Sigmoid colon (tissue), 7 donors: ENCODE measurements around the gene PPA2. TPM values are rescaled to one million over a fixed set of nuclear protein-coding genes. Genes with fewer than 3 reads are reported as not detected.

ENCODE experiments used
- DNase-seq: peaks from one replicate; pipeline ENCODE4 v3.0.0-alpha.2; 2019
- H3K27ac ChIP-seq, 4 donors: fragments of 200-600 bp; sonication (generic); one replicate each; pipeline ENCODE4 v1.5.1; 2016 to 2019; ENCODE audit warnings: mild to moderate bottlenecking in 1 of 4
- H3K27me3 ChIP-seq, 3 donors: fragments of 200-600 bp; sonication (generic); one replicate each; pipeline ENCODE4 v1.5.1; 2019; ENCODE audit warnings: mild to moderate bottlenecking in 1 of 3
- H3K36me3 ChIP-seq, 4 donors: fragments of 200-600 bp; sonication (generic); one replicate each; pipeline ENCODE4 v1.5.1; 2016 to 2019
- H3K4me1 ChIP-seq, 4 donors: fragments of 200-600 bp; sonication (generic); one replicate each; pipeline ENCODE4 v1.5.1; 2017 to 2019
- H3K4me3 ChIP-seq, 4 donors: fragments of 200-600 bp; sonication (generic); one replicate each; pipeline ENCODE4 v1.5.1; 2017 to 2019; ENCODE audit warnings: mild to moderate bottlenecking in 2 of 4, moderate library complexity in 1 of 4
- H3K9me3 ChIP-seq, 4 donors: fragments of 200-600 bp in 3 of 4; sonication (generic) in 3 of 4; one replicate each; pipeline versions ENCODE4 v1.5.1 to v1.6.1; 2013 to 2019
- EP300 ChIP-seq, 4 donors: sonication (generic); formaldehyde crosslinking; IDR thresholded peaks; one replicate each; pipeline ENCODE4 v1.6.1; 2017; ENCODE audit warnings: antibody characterized with exemption in 4 of 4
- POLR2A ChIP-seq, 2 donors: fragments of 450-650 bp; IDR thresholded peaks; one replicate each; pipeline ENCODE4 v1.6.1; 2016; ENCODE audit warnings: antibody characterized with exemption in 2 of 2, mild to moderate bottlenecking in 2 of 2, moderate library complexity in 2 of 2
- POLR2AphosphoS5 ChIP-seq, 4 donors: sonication (generic); formaldehyde crosslinking; IDR thresholded peaks; one replicate each; pipeline ENCODE4 v1.6.1; 2017; ENCODE audit warnings: antibody characterized with exemption in 4 of 4
- WGBS, 2 donors: extraction: QIAGEN DNeasy Blood & Tissue Kit; methylation state at CpG; one replicate each; pipeline ENCODE4 v1.1.7; 2013; 5-methylcytosine and 5-hydroxymethylcytosine counted together
- intact Hi-C: fragments of 100-400 bp; cut with DNase I; formaldehyde crosslinking; loops from one replicate; pipeline ENCODE4 v1.15.1; 2023
- polyA plus RNA-seq, 3 donors: library from polyadenylated mRNA; stranded (reverse); fragments of 200-250 nt; gene quantifications; one replicate each; pipeline ENCODE4 v1.2.3, GENCODE V29; 2013
- total RNA-seq, 4 donors: library from RNA; depleted of rRNA; stranded (reverse); fragments of >200 nt; gene quantifications; one replicate each; pipeline ENCODE4 v1.1.0, GENCODE V29; 2016
- TF ChIP-seq, protein P1 (sequence below), 4 experiments: fragments of 450-650 bp in 3 of 4; fragments of 200-600 bp in 1 of 4; IDR thresholded peaks; one replicate each; pipeline ENCODE4 v1.5.1; 2016 to 2019; ENCODE audit warnings: antibody characterized with exemption in 4 of 4, mild to moderate bottlenecking in 3 of 4, moderate library complexity in 2 of 4
- donor health status: healthy with polysubstance abuse.
- donor health status: Bipolar disorder and iron deficiency.
- donor health status: healthy.

PPA2 gene
- total and polyA plus RNA-seq, 7 donors = 76.2 to 178 (median 120) TPM

DNA sequence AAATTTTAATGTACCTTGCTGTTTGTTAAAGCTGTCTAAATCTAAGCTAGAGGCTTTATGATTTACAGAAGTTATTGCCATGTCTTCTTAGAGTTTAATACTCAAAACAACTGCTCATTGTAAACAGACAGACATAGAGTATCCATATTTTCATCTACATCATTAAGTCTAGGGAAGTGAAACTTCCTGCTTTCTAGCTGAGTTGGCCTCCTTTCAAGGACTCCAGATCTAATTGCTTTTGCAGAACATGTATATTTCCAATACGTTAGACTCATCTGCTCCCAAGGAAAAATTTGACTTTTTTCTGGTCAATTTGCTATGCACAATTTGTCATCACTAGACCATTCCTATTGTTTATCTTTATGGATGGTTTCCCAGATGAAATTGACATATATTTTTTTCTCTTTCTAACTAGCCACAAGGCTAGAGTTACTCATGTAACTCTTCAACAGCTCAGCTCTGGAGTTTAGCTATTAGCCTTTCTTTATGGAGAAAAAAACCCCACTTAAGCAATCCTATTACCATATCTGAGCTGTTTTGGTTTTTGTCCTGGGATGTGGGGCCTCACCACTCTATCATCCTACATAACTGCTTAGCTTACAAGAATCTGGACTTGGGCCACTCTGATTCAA is 122.9 kb downstream of the PPA2 start:
- WGBS, 2 donors = 61 to 62% methylated on average over 1 of the region's 1 CpG
- no peak overlapping the region for H3K4me3 ChIP-seq

GRCh38 chr4:105348719-105349118 is 125.1 kb downstream of the PPA2 start:
- 96 to 100% methylated on average over 1 of the region's 1 CpG for WGBS, 2 donors
- TF ChIP-seq POLR2AphosphoS5 (IDR thresholded peaks at IDR 0.05) (no peak), POLR2A (IDR thresholded peaks at IDR 0.05) (no peak), EP300 (IDR thresholded peaks at IDR 0.05) (no peak)
- TF ChIP-seq, protein P1, sequence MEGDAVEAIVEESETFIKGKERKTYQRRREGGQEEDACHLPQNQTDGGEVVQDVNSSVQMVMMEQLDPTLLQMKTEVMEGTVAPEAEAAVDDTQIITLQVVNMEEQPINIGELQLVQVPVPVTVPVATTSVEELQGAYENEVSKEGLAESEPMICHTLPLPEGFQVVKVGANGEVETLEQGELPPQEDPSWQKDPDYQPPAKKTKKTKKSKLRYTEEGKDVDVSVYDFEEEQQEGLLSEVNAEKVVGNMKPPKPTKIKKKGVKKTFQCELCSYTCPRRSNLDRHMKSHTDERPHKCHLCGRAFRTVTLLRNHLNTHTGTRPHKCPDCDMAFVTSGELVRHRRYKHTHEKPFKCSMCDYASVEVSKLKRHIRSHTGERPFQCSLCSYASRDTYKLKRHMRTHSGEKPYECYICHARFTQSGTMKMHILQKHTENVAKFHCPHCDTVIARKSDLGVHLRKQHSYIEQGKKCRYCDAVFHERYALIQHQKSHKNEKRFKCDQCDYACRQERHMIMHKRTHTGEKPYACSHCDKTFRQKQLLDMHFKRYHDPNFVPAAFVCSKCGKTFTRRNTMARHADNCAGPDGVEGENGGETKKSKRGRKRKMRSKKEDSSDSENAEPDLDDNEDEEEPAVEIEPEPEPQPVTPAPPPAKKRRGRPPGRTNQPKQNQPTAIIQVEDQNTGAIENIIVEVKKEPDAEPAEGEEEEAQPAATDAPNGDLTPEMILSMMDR (IDR thresholded peaks at IDR 0.05) = no peak

More for the DNA sequence above, 122.9 kb downstream of the PPA2 start:
- Histone ChIP-seq H3K9me3 (no peaks in the 10 kb centered on the region), H3K27ac (no peak overlapping the region), H3K4me1 (no peaks in the 10 kb centered on the region), H3K36me3 (no peaks in the 10 kb centered on the region), H3K27me3 (no peaks in the 10 kb centered on the region)
- DNase-seq = no peak
- intact Hi-C loops = no loop called here
- TF ChIP-seq POLR2A (IDR thresholded peaks at IDR 0.05) (no peak), POLR2AphosphoS5 (IDR thresholded peaks at IDR 0.05) (no peak), EP300 (IDR thresholded peaks at IDR 0.05) (no peak)
- TF ChIP-seq, protein P1 (IDR thresholded peaks at IDR 0.05) = no peak

DNA sequence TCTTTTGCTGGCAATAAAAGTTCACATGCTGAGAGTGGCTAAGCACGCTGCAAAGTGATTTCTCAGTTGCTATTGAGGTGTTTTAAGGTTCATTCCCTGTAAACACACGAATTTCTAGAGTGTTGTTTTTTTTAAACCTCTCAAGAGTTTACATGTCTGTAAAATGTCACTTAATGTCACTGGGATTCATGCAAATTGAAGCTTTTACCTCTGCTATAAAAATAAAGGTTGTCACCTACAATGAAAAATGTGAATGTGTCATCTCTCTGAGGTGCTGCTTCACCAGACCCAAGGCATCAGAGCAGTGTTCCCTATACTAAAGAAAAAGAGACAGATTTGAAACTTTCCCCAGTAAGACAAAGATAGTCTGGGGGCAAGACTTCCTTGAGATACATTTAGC is 127.0 kb downstream of the PPA2 start:
- Histone ChIP-seq H3K4me3 (no peak overlapping the region), H3K9me3 (no peaks in the 10 kb centered on the region), H3K36me3 (no peaks in the 10 kb centered on the region), H3K27ac (no peak overlapping the region), H3K27me3 (no peaks in the 10 kb centered on the region), H3K4me1 (peaks cover 0 to 7% (median 0%) of the 10 kb centered on the region in 4 donors)
- no peak for DNase-seq
- TF ChIP-seq POLR2AphosphoS5 (IDR thresholded peaks at IDR 0.05) (no peak), POLR2A (IDR thresholded peaks at IDR 0.05) (no peak), EP300 (IDR thresholded peaks at IDR 0.05) (no peak)
- TF ChIP-seq, protein P1 (IDR thresholded peaks at IDR 0.05) = no peak
- WGBS, 2 donors = 81 to 87% methylated on average over 2 of the region's 2 CpGs
- intact Hi-C loops = no loop called here

More at GRCh38 chr4:105348719-105349118, 125.1 kb downstream of the PPA2 start:
- Histone ChIP-seq H3K36me3 (no peaks in the 10 kb centered on the region), H3K9me3 (no peaks in the 10 kb centered on the region), H3K27ac (no peak overlapping the region), H3K4me1 (peaks cover 0 to 4% (median 0%) of the 10 kb centered on the region in 4 donors), H3K27me3 (no peaks in the 10 kb centered on the region), H3K4me3 (no peak overlapping the region)
- intact Hi-C loops = no loop called here
- DNase-seq = no peak

DNA sequence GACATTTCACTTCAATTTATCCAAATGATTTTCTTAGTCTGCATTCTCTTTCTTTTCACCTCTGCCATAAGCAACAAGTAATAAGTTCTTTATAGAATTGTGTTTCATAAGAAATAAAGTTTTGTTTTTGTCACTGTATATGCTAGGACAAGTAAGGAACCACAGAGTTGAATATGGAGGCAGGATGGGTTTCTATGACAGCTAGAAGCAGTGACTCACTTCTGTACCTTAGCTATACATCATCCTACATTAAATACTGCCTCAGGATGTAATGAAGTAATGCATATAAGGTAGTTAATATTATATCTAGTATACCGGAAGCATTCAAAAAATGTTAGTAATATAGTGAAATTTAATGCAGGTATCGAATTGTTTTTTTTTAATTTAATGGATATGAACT is 128.0 kb downstream of the PPA2 start:
- no peak for DNase-seq
- no peaks in the 10 kb centered on the region for H3K27me3 ChIP-seq
- TF ChIP-seq, protein P1 (IDR thresholded peaks at IDR 0.05) = no peak
- TF ChIP-seq POLR2AphosphoS5 (IDR thresholded peaks at IDR 0.05) (no peak), POLR2A (IDR thresholded peaks at IDR 0.05) (no peak), EP300 (IDR thresholded peaks at IDR 0.05) (no peak)
- H3K9me3 ChIP-seq = no peaks in the 10 kb centered on the region
- 97 to 98% methylated on average over 2 of the region's 2 CpGs for WGBS, 2 donors
- no peak overlapping the region for H3K4me3 ChIP-seq
- intact Hi-C loops = no loop called here
- H3K36me3 ChIP-seq = no peaks in the 10 kb centered on the region
- H3K4me1 ChIP-seq = peaks cover 0 to 7% (median 0%) of the 10 kb centered on the region in 4 donors
- no peak overlapping the region for H3K27ac ChIP-seq

DNA sequence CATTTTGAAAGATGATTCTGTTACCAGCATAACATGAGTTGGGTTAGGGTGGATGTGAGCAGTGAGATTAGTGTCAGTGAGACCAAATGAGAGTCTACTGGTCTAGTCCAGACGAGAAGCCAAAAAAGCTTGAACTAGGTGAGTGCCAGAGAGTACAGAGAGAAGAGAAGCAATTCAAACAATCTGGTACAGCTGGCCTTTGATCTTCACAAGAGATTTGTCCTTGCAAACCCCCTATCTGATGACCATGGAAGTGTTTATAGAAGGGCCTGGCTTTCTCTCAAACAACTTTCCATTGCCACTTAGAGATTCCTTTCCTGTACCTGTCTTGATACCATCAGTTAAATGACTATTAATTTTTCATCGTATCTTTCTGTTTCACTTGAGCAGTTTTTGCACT is 128.5 kb downstream of the PPA2 start:
- TF ChIP-seq, protein P1 (IDR thresholded peaks at IDR 0.05) = no peak
- no peak for TF ChIP-seq POLR2A (IDR thresholded peaks at IDR 0.05)
- no peak for TF ChIP-seq POLR2AphosphoS5 (IDR thresholded peaks at IDR 0.05)
- no peak for TF ChIP-seq EP300 (IDR thresholded peaks at IDR 0.05)
- WGBS, 2 donors = 87 to 89% methylated on average over 2 of the region's 2 CpGs
- Histone ChIP-seq H3K36me3 (no peaks in the 10 kb centered on the region), H3K27me3 (no peaks in the 10 kb centered on the region), H3K27ac (no peak overlapping the region), H3K9me3 (no peaks in the 10 kb centered on the region), H3K4me1 (peaks cover 0 to 7% (median 0%) of the 10 kb centered on the region in 4 donors), H3K4me3 (no peak overlapping the region)
- intact Hi-C loops = no loop called here
- DNase-seq = no peak
